VCaP (cell line): Measurements from ENCODE around the gene ZNF536.

Source experiments
- H3K27ac ChIP-seq: fragments of 450-650 bp; 2 replicates; pipeline ENCODE4 v1.5.1; 2017
- CTCF ChIP-seq: fragments of 450-650 bp; conservative IDR thresholded peaks from 2 replicates; pipeline ENCODE4 v1.5.1; 2017; ENCODE audit warnings: mild to moderate bottlenecking, moderate library complexity

ZNF536 gene

GRCh38 chr19:30552593-30552992 lies 180.4 kb downstream of the ZNF536 start:
- TF ChIP-seq CTCF: no peak
- H3K27ac ChIP-seq: no peak overlapping the region

GRCh38 chr19:30555075-30555790 lies 183.0 kb downstream of the ZNF536 start:
- H3K27ac ChIP-seq: peak overlapping the region; percentile 84
- no peak for TF ChIP-seq CTCF

- TF ChIP-seq CTCF: no peak
- H3K27ac ChIP-seq: peak overlapping the region; percentile 84
Observed at GRCh38 chr19:30555791-30556110, 183.6 kb downstream of the ZNF536 start.

- H3K27ac ChIP-seq: peak overlapping the region; percentile 84
- TF ChIP-seq CTCF: peak; percentile 51
Observed at GRCh38 chr19:30556230-30556711, 184.1 kb downstream of the ZNF536 start.

GRCh38 chr19:30557212-30557611 lies 185.0 kb downstream of the ZNF536 start:
- TF ChIP-seq CTCF: no peak
- H3K27ac ChIP-seq: peak overlapping the region; percentile 84

GRCh38 chr19:30557927-30558557 lies 185.9 kb downstream of the ZNF536 start:
- no peak overlapping the region for H3K27ac ChIP-seq
- TF ChIP-seq CTCF: no peak

- TF ChIP-seq CTCF: no peak
- no peak overlapping the region for H3K27ac ChIP-seq
Observed at GRCh38 chr19:30558793-30559192, 186.6 kb downstream of the ZNF536 start.
